Omental fat pad (tissue), 4 donors: ENCODE data around the gene FANCC. TPM values are rescaled to one million over a fixed set of nuclear protein-coding genes. Genes with fewer than 3 reads are reported as not detected.

Experiments
- ATAC-seq: fragments of 150-250 bp; one replicate; pipeline ENCODE4 v1.9.1; 2016; ENCODE audit warnings: mild to moderate bottlenecking, moderate library complexity; ENCODE audit not compliant: low FRiP score
- DNase-seq: peaks from one replicate; pipeline ENCODE4 v3.0.0-alpha.2; 2019; ENCODE audit warnings: low spot score
- total RNA-seq, 4 donors: library from RNA; depleted of rRNA; stranded (reverse); fragments of >200 nt; gene quantifications; one replicate each; pipeline ENCODE4 v1.1.0, GENCODE V29; 2016
- TF ChIP-seq, protein P1 (sequence below), 3 donors: fragments of 450-650 bp; IDR thresholded peaks; one replicate each; pipeline ENCODE4 v1.5.1; 2016 to 2017; ENCODE audit warnings: antibody characterized with exemption in 3 of 3, mild to moderate bottlenecking in 3 of 3, moderate library complexity in 2 of 3

The FANCC gene
- total RNA-seq, 4 donors from 2014 or later = 4.6 to 6.8 (median 6.1) TPM

DNA sequence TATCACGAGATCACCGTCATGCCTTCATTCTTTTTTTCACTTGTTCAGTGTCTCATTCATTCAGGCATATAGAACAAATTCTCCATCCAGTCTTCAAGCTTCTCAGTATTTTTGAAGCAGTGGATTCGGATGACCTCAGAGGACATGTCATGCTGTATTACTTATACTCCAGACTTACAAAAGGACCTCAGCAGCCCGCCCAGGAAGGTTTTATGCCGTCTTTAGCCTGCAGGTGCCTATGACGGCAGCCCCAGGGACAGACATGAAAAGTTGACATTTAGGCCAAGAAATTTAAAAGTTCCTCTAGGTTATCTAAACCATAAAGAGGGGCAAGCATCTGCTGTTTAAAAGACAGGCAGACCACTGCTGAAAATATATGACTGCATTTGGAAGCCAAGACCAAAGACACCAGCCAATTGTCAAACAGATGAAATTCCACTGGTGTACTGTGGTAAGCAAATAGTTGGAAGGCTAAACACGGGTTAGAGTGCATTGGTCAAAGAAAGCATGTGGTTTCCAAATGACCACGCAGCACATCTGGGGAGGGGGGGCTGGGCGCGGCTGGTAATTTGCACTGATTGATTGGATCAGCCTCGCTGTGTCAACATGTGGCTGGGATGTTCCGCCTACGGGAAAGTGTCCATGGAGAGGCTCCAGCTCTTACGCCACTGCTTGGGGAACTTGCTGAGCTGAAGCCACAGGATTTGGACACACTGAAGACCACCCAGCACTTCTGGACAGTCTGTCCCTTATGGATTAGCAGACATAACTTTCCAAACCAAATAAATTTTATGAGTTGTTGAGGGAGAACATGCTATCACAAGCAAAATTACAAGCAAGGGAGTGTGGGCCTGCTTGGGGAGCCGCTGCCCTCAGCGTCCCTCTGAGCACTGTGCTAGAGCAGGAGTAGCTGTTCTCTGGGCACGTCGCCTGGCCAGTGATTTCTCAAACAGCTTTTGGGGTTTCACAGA is 173.6 kb downstream of the FANCC start:
- TF ChIP-seq, protein P1, sequence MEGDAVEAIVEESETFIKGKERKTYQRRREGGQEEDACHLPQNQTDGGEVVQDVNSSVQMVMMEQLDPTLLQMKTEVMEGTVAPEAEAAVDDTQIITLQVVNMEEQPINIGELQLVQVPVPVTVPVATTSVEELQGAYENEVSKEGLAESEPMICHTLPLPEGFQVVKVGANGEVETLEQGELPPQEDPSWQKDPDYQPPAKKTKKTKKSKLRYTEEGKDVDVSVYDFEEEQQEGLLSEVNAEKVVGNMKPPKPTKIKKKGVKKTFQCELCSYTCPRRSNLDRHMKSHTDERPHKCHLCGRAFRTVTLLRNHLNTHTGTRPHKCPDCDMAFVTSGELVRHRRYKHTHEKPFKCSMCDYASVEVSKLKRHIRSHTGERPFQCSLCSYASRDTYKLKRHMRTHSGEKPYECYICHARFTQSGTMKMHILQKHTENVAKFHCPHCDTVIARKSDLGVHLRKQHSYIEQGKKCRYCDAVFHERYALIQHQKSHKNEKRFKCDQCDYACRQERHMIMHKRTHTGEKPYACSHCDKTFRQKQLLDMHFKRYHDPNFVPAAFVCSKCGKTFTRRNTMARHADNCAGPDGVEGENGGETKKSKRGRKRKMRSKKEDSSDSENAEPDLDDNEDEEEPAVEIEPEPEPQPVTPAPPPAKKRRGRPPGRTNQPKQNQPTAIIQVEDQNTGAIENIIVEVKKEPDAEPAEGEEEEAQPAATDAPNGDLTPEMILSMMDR (IDR thresholded peaks at IDR 0.05) = no peak
- no peak for DNase-seq
- ATAC-seq = peak; percentile 70

DNA sequence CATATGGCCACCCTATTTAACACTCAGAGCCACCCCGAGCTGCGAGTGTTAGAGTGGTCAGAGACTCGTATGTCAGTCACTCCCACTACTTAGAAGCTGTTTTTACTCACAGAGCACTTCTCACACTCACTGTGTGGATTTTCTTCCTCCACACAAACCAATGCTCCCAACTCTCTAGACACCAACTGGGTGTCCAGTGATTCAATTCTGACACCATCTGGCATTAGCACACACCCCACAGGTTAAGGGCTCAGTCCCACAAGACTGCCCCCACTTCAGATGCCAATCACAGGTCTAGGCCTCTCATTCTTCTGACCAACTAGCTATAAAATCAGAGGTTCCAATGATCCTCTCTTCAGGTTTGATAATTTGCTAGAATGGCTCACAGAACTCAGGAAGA is 174.8 kb downstream of the FANCC start:
- no peak for ATAC-seq
- TF ChIP-seq, protein P1 (IDR thresholded peaks at IDR 0.05) = no peak
- no peak for DNase-seq

DNA sequence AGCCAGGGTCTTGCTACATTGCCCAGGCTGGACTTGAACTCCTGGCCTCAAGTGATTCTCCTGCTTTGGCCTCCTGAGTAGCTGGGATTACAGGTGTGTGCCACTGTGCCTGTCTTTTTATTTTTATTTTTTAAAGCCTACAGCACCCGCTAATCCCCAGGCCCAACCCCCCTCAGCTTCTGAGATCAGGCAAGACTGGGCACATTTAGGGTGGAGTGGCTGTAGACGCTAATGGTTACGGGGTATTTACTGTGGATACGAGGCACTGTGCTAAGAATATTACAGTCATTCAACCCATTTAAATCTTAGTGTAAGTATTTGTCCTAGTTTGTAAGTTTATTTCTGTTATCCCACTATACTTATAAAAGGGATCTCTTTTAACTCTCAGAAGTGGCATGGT is 175.2 kb downstream of the FANCC start:
- TF ChIP-seq, protein P1 (IDR thresholded peaks at IDR 0.05) = no peak
- DNase-seq = no peak

DNA sequence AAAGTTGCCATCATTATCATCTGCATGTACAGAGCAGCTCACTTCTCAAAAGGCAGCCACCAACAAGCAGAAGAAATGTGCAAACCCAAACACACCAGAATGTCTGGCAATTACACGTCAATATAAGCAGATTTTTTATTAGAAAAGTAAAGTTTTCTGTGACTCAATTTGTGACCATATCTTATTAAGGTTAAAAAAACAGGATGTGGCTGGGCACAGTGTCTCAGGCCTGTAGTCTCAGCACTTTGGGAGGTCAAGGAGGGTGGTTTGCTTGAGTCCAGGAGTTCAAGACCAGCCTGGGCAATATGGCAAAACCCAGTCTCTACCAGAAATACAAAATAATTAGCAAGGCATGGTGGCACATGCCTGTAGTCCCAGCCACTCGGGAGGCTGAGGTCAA is 176.7 kb downstream of the FANCC start:
- no peak for ATAC-seq
- DNase-seq = no peak
- TF ChIP-seq, protein P1 (IDR thresholded peaks at IDR 0.05) = no peak

More for the DNA sequence above, 175.2 kb downstream of the FANCC start:
- ATAC-seq = no peak

DNA sequence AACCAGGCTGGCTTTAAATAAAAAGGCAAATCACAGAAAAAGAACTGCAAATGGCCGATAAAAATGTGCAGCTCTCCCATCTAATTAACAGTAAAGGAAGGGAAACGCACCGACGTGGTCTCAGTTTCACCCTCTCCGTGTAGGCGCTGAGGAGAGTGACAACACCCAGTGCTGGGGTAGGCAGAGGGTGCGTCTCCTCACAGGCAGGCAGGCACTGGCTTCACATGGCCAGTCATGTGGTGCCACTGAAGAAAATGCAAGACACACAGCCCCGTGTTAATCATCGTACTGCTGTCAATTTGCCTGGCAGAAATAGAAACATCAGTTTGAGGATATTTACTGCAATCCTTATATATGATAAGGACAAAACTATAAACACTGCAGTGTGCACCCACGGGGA is 178.4 kb downstream of the FANCC start:
- TF ChIP-seq, protein P1 (IDR thresholded peaks at IDR 0.05) = no peak
- no peak for DNase-seq

DNA sequence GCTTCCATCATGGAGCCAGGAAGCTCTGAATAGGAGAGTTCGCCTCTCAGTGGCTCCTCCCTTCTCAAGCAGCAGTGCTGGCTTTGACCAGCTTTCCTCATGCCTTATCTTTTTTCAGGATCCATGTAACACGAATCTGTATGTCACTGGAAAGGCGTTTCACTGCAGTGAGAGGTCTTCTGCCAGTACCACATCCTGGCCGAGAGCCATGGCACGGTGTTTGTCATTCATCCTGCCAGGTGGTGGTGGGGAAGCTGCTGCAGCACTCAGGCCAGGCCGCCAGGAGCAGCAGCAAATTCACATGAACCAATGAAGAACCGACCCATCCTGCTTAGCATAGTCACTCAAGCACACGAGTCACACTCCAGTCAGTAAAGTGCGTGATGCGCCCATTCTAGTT is 179.0 kb downstream of the FANCC start:
- DNase-seq = no peak
- ATAC-seq = no peak
- TF ChIP-seq, protein P1 (IDR thresholded peaks at IDR 0.05) = no peak

More for the DNA sequence above, 178.4 kb downstream of the FANCC start:
- ATAC-seq = no peak
